Ascending aorta (tissue), 2 donors: Measurements from ENCODE around the gene OXCT1. TPM values are rescaled to one million over a fixed set of nuclear protein-coding genes. Genes with fewer than 3 reads are reported as not detected.
A peak's percentile ranks its signal among the peaks of the same experiment; 100 is the strongest.
"Not testable (repeated sequence)": the region's sequence is repeated elsewhere in the genome, so short reads cannot be mapped to it uniquely, and the experiment has no call there.

ENCODE experiments used
- DNase-seq, 2 donors: peaks; one replicate each; pipeline ENCODE4 v3.0.0-alpha.2; 2019; ENCODE audit warnings: low spot score in 2 of 2
- H3K27ac ChIP-seq, 2 donors: fragments of 200-600 bp; sonication (generic); one replicate each; pipeline ENCODE4 v1.5.1; 2016 to 2017; ENCODE audit warnings: mild to moderate bottlenecking in 1 of 2
- H3K27me3 ChIP-seq: fragments of 200-600 bp; sonication (generic); one replicate; pipeline ENCODE4 v1.5.1; 2017
- H3K36me3 ChIP-seq, 2 donors: fragments of 200-600 bp; sonication (generic); one replicate each; pipeline ENCODE4 v1.5.1; 2016
- H3K4me1 ChIP-seq, 2 donors: fragments of 200-600 bp; sonication (generic); one replicate each; pipeline ENCODE4 v1.5.1; 2016 to 2017; ENCODE audit warnings: mild to moderate bottlenecking in 1 of 2
- H3K4me3 ChIP-seq, 2 donors: fragments of 200-600 bp; sonication (generic); one replicate each; pipeline ENCODE4 v1.5.1; 2016 to 2017; ENCODE audit warnings: mild to moderate bottlenecking in 1 of 2
- H3K9me3 ChIP-seq, 2 donors: fragments of 200-600 bp; sonication (generic); one replicate each; pipeline ENCODE4 v1.5.1; 2016
- intact Hi-C: fragments of 100-400 bp; cut with DNase I; formaldehyde crosslinking; loops from one replicate; pipeline ENCODE4 v1.15.1; 2023
- total RNA-seq: library from RNA; depleted of rRNA; stranded (reverse); fragments of >200 nt; gene quantifications from one replicate; pipeline ENCODE4 v1.1.0, GENCODE V29; 2016
- TF ChIP-seq, protein P1 (sequence below), 3 experiments: fragments of 200-600 bp in 2 of 3; fragments of 450-650 bp in 1 of 3; sonication (generic) in 2 of 3; IDR thresholded peaks; one replicate each; pipeline ENCODE4 v1.5.1; 2016 to 2019; ENCODE audit warnings: antibody characterized with exemption in 3 of 3, mild to moderate bottlenecking in 1 of 3, moderate library complexity in 1 of 3

Gene OXCT1
- total RNA-seq, 1 donor from 2014 or later, result 3.1 TPM

DNA sequence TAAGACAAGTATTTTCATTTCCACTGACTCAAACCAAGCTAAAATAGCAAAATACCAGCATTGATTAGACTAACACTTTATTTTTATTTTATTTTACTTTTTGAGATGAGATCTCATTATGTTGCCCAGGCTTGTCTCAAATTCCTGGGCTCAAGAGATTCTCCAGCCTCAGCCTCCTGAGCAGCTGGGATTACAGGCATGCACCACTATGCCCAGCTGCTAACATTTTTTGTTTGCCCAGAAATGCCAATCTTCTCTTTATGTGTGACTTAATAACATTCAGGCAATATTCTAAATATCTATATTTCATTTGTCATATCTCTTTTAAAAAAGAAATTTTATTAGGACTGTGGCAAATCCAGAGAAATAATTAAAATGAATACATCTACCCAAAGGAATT is 55.0 kb downstream of the OXCT1 start:
- Histone ChIP-seq H3K4me1 (peaks cover 0 to 11% of the 10 kb centered on the region in 2 donors), H3K4me3 (peak overlapping the region in 1 of 2 donors; percentile 27), H3K36me3 (no peaks in the 10 kb centered on the region), H3K9me3 (no peaks in the 10 kb centered on the region), H3K27ac (peak overlapping the region; percentile 46 to 71), H3K27me3 (no peaks in the 10 kb centered on the region)
- no peak for DNase-seq
- intact Hi-C loops, result no loop called here
- TF ChIP-seq, protein P1, sequence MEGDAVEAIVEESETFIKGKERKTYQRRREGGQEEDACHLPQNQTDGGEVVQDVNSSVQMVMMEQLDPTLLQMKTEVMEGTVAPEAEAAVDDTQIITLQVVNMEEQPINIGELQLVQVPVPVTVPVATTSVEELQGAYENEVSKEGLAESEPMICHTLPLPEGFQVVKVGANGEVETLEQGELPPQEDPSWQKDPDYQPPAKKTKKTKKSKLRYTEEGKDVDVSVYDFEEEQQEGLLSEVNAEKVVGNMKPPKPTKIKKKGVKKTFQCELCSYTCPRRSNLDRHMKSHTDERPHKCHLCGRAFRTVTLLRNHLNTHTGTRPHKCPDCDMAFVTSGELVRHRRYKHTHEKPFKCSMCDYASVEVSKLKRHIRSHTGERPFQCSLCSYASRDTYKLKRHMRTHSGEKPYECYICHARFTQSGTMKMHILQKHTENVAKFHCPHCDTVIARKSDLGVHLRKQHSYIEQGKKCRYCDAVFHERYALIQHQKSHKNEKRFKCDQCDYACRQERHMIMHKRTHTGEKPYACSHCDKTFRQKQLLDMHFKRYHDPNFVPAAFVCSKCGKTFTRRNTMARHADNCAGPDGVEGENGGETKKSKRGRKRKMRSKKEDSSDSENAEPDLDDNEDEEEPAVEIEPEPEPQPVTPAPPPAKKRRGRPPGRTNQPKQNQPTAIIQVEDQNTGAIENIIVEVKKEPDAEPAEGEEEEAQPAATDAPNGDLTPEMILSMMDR (IDR thresholded peaks at IDR 0.05), result no peak

DNA sequence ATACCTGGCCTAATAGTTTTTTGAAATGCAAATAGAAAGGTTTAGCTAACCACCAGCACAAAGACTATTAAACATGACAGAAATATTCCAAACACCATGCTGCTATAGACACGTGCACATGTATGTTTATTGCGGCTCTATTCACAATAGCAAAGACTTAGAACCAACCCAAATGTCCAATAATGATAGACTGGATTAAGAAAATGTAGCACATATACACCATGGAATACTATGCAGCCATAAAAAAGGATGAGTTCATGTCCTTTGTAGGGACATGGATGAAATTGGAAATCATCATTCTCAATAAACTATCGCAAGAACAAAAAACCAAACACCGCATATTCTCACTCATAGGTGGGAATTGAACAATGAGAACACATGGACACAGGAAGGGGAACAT is 55.9 kb downstream of the OXCT1 start:
- H3K4me3 ChIP-seq, H3K36me3 ChIP-seq, H3K9me3 ChIP-seq, H3K27me3 ChIP-seq, DNase-seq, H3K27ac ChIP-seq, intact Hi-C loops: not testable (repeated sequence)
- H3K4me1 ChIP-seq, result peaks cover 0 to 13% of the 10 kb centered on the region in 2 donors

DNA sequence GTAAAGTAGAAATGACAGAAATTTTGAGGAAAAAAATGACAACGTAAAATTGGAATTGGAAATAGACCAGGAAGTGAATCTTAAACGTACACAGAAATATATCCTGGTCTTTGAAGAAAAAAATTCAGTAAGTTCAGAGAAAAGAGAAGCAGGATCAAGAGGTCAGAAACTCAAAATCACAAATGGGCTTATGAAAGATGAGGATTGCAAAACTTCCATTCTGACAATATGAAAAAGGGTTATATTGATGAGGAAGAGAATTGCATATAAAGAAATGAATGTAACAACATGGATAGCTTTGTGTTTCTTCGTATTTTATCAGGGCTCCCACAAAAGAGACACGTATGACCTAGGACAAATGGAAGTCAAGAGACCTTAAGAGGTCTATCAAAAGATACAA is 58.1 kb downstream of the OXCT1 start:
- H3K36me3 ChIP-seq, result no peaks in the 10 kb centered on the region
- H3K27ac ChIP-seq, result no peak overlapping the region
- no peak for DNase-seq
- H3K4me1 ChIP-seq, result peaks cover 0 to 11% of the 10 kb centered on the region in 2 donors
- intact Hi-C loops, result no loop called here
- TF ChIP-seq, protein P1 (IDR thresholded peaks at IDR 0.05), result no peak
- H3K27me3 ChIP-seq, result no peaks in the 10 kb centered on the region
- no peaks in the 10 kb centered on the region for H3K9me3 ChIP-seq
- H3K4me3 ChIP-seq, result no peak overlapping the region

DNA sequence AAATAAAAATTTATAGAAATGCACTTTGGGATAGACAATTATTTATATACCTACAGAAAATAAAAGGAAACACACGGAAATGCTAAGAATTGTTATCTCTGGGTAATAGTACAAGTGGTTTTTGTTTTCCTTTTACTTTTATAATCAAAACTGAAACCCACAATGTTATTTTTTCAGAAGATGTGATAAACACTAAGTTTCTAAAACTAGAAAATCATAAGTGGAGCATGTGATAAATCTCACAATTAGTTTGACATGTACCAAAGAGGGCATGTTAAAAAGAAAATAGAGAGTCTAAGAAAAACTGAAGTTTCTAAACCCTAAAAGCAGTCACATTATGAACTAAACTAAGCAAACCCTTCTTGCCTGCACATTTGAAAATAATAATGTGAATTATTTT is 61.1 kb downstream of the OXCT1 start:
- Histone ChIP-seq H3K27ac (no peak overlapping the region), H3K4me1 (peaks cover 0 to 8% of the 10 kb centered on the region in 2 donors)
- intact Hi-C loops, result no loop called here

DNA sequence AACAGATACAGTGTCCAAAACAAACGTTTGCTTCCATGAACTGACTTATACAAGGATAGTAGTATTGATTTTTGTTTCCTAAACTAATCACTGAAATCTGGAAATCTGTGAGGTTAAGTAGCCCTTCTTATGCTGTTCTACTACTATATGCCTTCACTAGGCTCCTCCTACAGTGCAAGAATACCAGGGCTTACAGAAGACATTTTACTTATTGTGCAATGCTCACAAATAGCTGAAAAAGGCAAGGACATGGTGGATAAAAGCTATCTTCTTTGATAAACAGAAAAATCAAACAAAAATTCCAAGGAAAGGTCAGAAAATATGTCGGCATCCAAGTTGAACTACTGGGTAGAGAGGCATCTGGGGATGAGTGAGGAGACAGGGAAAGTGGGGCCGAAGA is 61.9 kb downstream of the OXCT1 start:
- Histone ChIP-seq H3K9me3 (no peaks in the 10 kb centered on the region), H3K27me3 (no peaks in the 10 kb centered on the region), H3K36me3 (peaks cover 6 to 10% of the 10 kb centered on the region in 2 donors), H3K4me3 (no peak overlapping the region), H3K27ac (no peak overlapping the region), H3K4me1 (peaks cover 0 to 8% of the 10 kb centered on the region in 2 donors)
- intact Hi-C loops, result no loop called here
- no peak for DNase-seq
- TF ChIP-seq, protein P1 (IDR thresholded peaks at IDR 0.05), result no peak

More for the DNA sequence above, 61.1 kb downstream of the OXCT1 start:
- no peak overlapping the region for H3K4me3 ChIP-seq
- no peaks in the 10 kb centered on the region for H3K9me3 ChIP-seq
- H3K27me3 ChIP-seq, result no peaks in the 10 kb centered on the region
- H3K36me3 ChIP-seq, result peaks cover 6 to 10% of the 10 kb centered on the region in 2 donors
- no peak for DNase-seq
- TF ChIP-seq, protein P1 (IDR thresholded peaks at IDR 0.05), result no peak

DNA sequence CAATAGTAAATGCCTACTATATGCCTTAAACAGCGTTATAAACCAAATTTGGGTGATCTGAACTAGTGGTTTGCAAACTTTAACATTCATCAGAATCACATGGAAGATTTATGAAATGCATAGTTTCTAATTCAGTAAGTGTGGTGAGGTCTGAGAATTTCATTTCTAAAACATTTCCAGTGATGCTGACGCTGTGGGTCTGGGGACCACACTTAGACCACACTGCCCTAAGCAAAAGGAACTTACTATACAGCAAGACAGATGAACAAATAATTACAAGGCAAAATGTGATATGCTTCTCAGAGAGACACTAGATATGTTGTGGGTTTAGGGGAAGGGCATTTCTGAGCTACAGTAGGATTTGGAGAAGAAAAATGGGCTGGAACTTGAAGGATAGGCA is 72.6 kb downstream of the OXCT1 start:
- no peaks in the 10 kb centered on the region for H3K36me3 ChIP-seq
- no peak overlapping the region for H3K4me3 ChIP-seq
- H3K27ac ChIP-seq, result no peak overlapping the region
- no peak for DNase-seq
- intact Hi-C loops, result no loop called here
- TF ChIP-seq, protein P1 (IDR thresholded peaks at IDR 0.05), result no peak
- peaks cover 0 to 10% of the 10 kb centered on the region in 2 donors for H3K4me1 ChIP-seq
- no peaks in the 10 kb centered on the region for H3K27me3 ChIP-seq
- no peaks in the 10 kb centered on the region for H3K9me3 ChIP-seq
